D721Med (cell line): Measurements from ENCODE around the gene OGDH.

Experiments
- DNase-seq: peaks from one replicate; pipeline ENCODE4 v3.0.0; 2011; ENCODE audit warnings: low spot score; ENCODE audit not compliant: insufficient read length
- FAIRE-seq: peaks from 2 replicates; lab custom pipeline; 2011; peaks lifted over from hg19 to GRCh38; lab: Jason Lieb, UNC
- CTCF ChIP-seq: IDR thresholded peaks from 2 replicates; pipeline ENCODE4 v1.5.1; 2012; ENCODE audit warnings: mild to moderate bottlenecking, control low read depth; ENCODE audit not compliant: insufficient read depth; ENCODE audit errors: missing control alignments

OGDH gene

GRCh38 chr7:44689427-44689826 lies 83.0 kb downstream of the OGDH start:
- FAIRE-seq (no peak), DNase-seq (no peak)
- TF ChIP-seq CTCF, result no peak

- no peak for DNase-seq
- no peak for FAIRE-seq
- no peak for TF ChIP-seq CTCF
These were observed 87.3 kb downstream of the OGDH start for GRCh38 chr7:44693641-44694313.

- TF ChIP-seq CTCF, result no peak
- no peak for FAIRE-seq
- DNase-seq, result no peak
These were observed 87.9 kb downstream of the OGDH start for GRCh38 chr7:44694326-44694725.

GRCh38 chr7:44694766-44695165 lies 88.3 kb downstream of the OGDH start:
- FAIRE-seq (no peak), DNase-seq (no peak)
- TF ChIP-seq CTCF, result no peak

GRCh38 chr7:44695756-44696155 lies 89.3 kb downstream of the OGDH start:
- DNase-seq (no peak), FAIRE-seq (no peak)
- no peak for TF ChIP-seq CTCF

GRCh38 chr7:44696728-44697127 lies 90.3 kb downstream of the OGDH start:
- DNase-seq (no peak), FAIRE-seq (no peak)
- TF ChIP-seq CTCF, result no peak
